ENCODE results near the gene HIRA. TPM values are rescaled to one million over a fixed set of nuclear protein-coding genes. Genes with fewer than 3 reads are reported as not detected.

Gene HIRA
- total RNA-seq, 1 donor from 2014 or later: 38.2 TPM

- H3K27me3 Mint-ChIP-seq (ENCODE audit: low read depth): no peaks in the 10 kb centered on the region
- H3K4me1 Mint-ChIP-seq: no peaks in the 10 kb centered on the region
- DNase-seq (ENCODE audit: low spot score in 2 of 2, unreplicated experiment in 2 of 2): no peak
- H3K36me3 Mint-ChIP-seq: peaks cover 36% of the 10 kb centered on the region
- H3K27ac Mint-ChIP-seq: no peak overlapping the region
- no peaks in the 10 kb centered on the region for H3K9me3 Mint-ChIP-seq
- TF ChIP-seq, protein P1, sequence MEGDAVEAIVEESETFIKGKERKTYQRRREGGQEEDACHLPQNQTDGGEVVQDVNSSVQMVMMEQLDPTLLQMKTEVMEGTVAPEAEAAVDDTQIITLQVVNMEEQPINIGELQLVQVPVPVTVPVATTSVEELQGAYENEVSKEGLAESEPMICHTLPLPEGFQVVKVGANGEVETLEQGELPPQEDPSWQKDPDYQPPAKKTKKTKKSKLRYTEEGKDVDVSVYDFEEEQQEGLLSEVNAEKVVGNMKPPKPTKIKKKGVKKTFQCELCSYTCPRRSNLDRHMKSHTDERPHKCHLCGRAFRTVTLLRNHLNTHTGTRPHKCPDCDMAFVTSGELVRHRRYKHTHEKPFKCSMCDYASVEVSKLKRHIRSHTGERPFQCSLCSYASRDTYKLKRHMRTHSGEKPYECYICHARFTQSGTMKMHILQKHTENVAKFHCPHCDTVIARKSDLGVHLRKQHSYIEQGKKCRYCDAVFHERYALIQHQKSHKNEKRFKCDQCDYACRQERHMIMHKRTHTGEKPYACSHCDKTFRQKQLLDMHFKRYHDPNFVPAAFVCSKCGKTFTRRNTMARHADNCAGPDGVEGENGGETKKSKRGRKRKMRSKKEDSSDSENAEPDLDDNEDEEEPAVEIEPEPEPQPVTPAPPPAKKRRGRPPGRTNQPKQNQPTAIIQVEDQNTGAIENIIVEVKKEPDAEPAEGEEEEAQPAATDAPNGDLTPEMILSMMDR (IDR thresholded peaks at IDR 0.05; ENCODE audit: unreplicated experiment): no peak
- no peak overlapping the region for H3K4me3 Mint-ChIP-seq
These were observed 24.2 kb upstream of the HIRA start for GRCh38 chr22:19455585-19456370.

GRCh38 chr22:19455033-19455432 is 23.5 kb upstream of the HIRA start:
- H3K36me3 Mint-ChIP-seq: peaks cover 34% of the 10 kb centered on the region

DNA sequence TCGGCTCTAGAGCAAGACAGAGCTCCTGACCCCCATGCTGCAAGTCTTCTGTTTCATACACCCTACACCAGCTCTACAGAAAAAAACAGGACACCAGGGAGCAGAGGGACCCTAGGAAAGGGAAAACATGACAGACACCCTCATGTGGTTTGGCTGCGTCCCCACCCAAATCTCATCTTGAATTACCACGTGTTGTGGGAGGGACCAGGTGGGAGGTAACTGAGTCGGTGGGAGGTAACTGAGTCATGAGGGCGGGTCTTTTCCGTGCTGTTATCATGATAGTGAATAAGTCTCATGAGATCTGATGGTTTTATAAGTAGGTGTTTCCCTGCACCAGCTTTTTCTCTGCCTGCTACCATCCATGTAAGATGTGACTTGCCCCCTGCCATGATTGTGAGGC is 22.6 kb upstream of the HIRA start:
- Mint-ChIP-seq H3K36me3 (peaks cover 34% of the 10 kb centered on the region), H3K27me3 (ENCODE audit: low read depth) (no peaks in the 10 kb centered on the region), H3K9me3 (no peaks in the 10 kb centered on the region), H3K4me3 (no peak overlapping the region), H3K27ac (no peak overlapping the region), H3K4me1 (no peaks in the 10 kb centered on the region)
- TF ChIP-seq, protein P1 (IDR thresholded peaks at IDR 0.05; ENCODE audit: unreplicated experiment): no peak
- no peak for DNase-seq (ENCODE audit: low spot score in 2 of 2, unreplicated experiment in 2 of 2)

More at GRCh38 chr22:19455033-19455432, 23.5 kb upstream of the HIRA start:
- no peaks in the 10 kb centered on the region for H3K4me1 Mint-ChIP-seq
- H3K27ac Mint-ChIP-seq: no peak overlapping the region
- H3K9me3 Mint-ChIP-seq: no peaks in the 10 kb centered on the region
- DNase-seq (ENCODE audit: low spot score in 2 of 2, unreplicated experiment in 2 of 2): no peak
- H3K4me3 Mint-ChIP-seq: no peak overlapping the region
- H3K27me3 Mint-ChIP-seq (ENCODE audit: low read depth): no peaks in the 10 kb centered on the region
- TF ChIP-seq, protein P1 (IDR thresholded peaks at IDR 0.05; ENCODE audit: unreplicated experiment): no peak

- TF ChIP-seq, protein P1 (IDR thresholded peaks at IDR 0.05; ENCODE audit: unreplicated experiment): no peak
- Mint-ChIP-seq H3K36me3 (peaks cover 34% of the 10 kb centered on the region), H3K27me3 (ENCODE audit: low read depth) (no peaks in the 10 kb centered on the region), H3K4me3 (no peak overlapping the region), H3K27ac (no peak overlapping the region), H3K9me3 (no peaks in the 10 kb centered on the region), H3K4me1 (peaks cover under 1% of the 10 kb centered on the region)
- DNase-seq (ENCODE audit: low spot score in 2 of 2, unreplicated experiment in 2 of 2): no peak
These were observed 22.2 kb upstream of the HIRA start for GRCh38 chr22:19453718-19454117.

GRCh38 chr22:19451570-19451969 is 20.0 kb upstream of the HIRA start:
- no peak overlapping the region for H3K27ac Mint-ChIP-seq
- TF ChIP-seq, protein P1 (IDR thresholded peaks at IDR 0.05; ENCODE audit: unreplicated experiment): no peak
- H3K4me1 Mint-ChIP-seq: peaks cover 12% of the 10 kb centered on the region
- peaks cover 25% of the 10 kb centered on the region for H3K36me3 Mint-ChIP-seq
- no peak overlapping the region for H3K4me3 Mint-ChIP-seq
- no peaks in the 10 kb centered on the region for H3K9me3 Mint-ChIP-seq
- H3K27me3 Mint-ChIP-seq (ENCODE audit: low read depth): no peaks in the 10 kb centered on the region
- no peak for DNase-seq (ENCODE audit: low spot score in 2 of 2, unreplicated experiment in 2 of 2)
